ENCODE measurements around the gene FMNL1.

DNA sequence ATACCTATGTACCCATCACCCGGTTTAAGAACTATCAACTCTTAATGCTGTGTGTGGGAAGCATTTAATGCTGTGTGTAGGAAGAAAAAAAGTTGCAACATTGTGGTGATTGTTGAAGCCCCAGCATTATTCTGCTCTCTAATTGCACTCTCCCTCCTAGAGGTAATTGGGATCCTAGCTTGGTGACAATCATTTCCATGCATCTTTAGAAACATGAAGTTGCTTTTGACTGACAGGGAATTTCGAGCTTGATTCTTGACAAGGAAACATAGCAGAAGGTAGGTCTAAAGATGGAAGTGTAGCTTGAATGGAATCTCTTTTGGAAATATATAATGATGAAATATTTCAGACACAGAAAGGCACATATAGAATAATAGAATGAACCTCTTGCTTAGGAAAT is 32.7 kb upstream of the FMNL1 start:
- TF ChIP-seq CTCF (IDR thresholded peaks at IDR 0.05) (no peak), POLR2A (IDR thresholded peaks at IDR 0.05) (no peak), POLR2AphosphoS5 (IDR thresholded peaks at IDR 0.05; ENCODE audit: insufficient read depth in 1 of 2, low read depth in 1 of 2) (no peak)
